Stimulated activated naive CD8-positive, alpha-beta T cell treated with anti-CD3 and anti-CD28 coated beads, Interleukin-15, Interleukin-2, amounts not matched to agents 100 ng/mL and 50 ng/mL, for 24 hours (primary cell): Measurements from ENCODE around the gene GLIS1.

Experiments used
- H3K27ac Mint-ChIP-seq: one replicate; pipeline ENCODE4 v1.8.0; 2021; ENCODE audit warnings: mild to moderate bottlenecking, mixed read lengths
- H3K27me3 Mint-ChIP-seq: one replicate; pipeline ENCODE4 v1.8.0; 2021; ENCODE audit warnings: mixed read lengths
- H3K36me3 Mint-ChIP-seq: one replicate; pipeline ENCODE4 v1.8.0; 2021; ENCODE audit warnings: low read depth, mixed read lengths
- H3K4me1 Mint-ChIP-seq: one replicate; pipeline ENCODE4 v1.8.0; 2021; ENCODE audit warnings: low read depth, mixed read lengths
- H3K4me3 Mint-ChIP-seq: one replicate; pipeline ENCODE4 v1.8.0; 2021; ENCODE audit warnings: mild to moderate bottlenecking, mixed read lengths
- H3K9me3 Mint-ChIP-seq: one replicate; pipeline ENCODE4 v1.8.0; 2021; ENCODE audit warnings: mixed read lengths

GLIS1 gene

DNA sequence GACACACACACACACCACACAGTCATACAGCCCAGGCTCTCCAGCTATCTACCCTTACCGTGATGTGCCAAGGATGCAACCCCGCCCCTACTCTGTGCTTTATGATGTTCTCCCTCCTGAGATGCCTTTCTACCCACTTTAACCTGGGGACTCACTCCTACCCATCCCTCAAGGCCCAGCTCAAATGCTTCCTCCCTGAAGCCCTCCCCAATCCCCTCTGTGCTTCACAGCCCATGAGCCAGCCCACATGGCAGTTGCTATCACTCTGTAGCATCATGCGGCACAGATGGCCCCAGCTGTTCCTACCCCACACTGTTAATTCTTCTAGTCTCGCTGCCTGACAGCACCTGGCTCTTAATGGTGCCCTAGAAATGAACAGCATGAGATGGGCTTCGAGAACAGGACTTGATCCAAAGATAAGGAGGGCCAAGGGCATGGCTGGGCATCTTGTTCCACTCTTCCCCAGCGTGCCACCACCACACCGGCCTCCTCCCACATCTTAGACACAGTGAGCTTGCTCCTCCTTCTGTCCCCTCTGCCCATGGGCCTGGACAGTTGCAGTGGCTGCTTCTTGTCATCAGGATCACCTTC lies 109.8 kb downstream of the GLIS1 start:
- Mint-ChIP-seq H3K4me1 (no peaks in the 10 kb centered on the region), H3K9me3 (no peaks in the 10 kb centered on the region), H3K36me3 (no peaks in the 10 kb centered on the region), H3K27me3 (no peaks in the 10 kb centered on the region), H3K4me3 (no peak overlapping the region), H3K27ac (no peak overlapping the region)

DNA sequence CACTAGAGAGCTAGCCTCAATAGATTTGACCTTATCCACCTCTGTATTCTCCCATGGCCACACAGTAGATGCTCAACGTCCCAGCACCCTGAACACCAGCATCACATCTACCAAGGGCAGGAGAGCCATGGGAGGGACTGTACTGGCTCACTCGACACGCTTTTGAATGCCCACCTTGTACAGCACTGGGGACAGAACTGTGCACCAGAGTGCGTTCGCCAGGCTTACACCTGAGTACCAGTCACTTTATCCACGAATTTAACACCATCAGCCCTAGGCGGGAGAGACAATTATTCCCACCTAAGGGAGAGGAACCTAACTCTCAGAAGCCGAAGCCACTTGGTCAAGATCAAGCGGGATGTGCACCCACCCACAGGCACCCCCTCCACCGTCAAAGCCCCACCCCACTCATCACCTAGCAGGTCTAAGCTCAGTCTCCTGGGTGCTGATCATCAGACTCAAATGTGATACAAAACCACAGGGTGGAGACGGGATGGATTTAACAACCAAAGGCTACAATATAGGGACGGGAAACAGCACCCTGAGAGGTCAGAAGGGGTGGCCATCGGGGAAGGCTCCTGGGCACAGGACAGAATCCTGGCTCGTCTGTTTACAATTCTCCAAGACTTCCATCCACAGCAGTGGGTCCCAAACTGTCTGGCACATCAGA lies 110.5 kb downstream of the GLIS1 start:
- Mint-ChIP-seq H3K27me3 (no peaks in the 10 kb centered on the region), H3K27ac (no peak overlapping the region), H3K36me3 (no peaks in the 10 kb centered on the region), H3K9me3 (no peaks in the 10 kb centered on the region), H3K4me1 (no peaks in the 10 kb centered on the region), H3K4me3 (no peak overlapping the region)

DNA sequence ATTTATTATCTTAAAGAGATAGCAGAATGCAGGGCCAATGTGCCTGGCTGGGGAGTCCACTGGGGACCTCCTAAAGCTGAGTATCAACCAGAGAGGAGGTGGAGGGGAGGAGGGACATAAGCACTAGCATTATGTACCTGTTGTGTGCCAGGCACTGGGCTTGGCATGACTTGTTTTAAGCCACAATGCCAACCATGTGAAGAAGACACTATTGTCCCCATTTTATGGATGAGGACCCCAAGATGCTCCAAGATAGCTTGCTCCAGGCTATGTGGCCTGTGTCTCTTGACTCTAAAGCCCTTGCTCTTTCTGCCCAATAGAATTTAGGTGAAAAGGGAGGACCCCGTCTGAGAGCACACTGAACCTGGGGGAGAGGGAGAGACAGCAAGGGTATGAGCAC lies 111.3 kb downstream of the GLIS1 start:
- H3K27ac Mint-ChIP-seq, result no peak overlapping the region
- no peaks in the 10 kb centered on the region for H3K4me1 Mint-ChIP-seq
- no peaks in the 10 kb centered on the region for H3K9me3 Mint-ChIP-seq
- H3K4me3 Mint-ChIP-seq, result no peak overlapping the region
- H3K27me3 Mint-ChIP-seq, result no peaks in the 10 kb centered on the region
- no peaks in the 10 kb centered on the region for H3K36me3 Mint-ChIP-seq

DNA sequence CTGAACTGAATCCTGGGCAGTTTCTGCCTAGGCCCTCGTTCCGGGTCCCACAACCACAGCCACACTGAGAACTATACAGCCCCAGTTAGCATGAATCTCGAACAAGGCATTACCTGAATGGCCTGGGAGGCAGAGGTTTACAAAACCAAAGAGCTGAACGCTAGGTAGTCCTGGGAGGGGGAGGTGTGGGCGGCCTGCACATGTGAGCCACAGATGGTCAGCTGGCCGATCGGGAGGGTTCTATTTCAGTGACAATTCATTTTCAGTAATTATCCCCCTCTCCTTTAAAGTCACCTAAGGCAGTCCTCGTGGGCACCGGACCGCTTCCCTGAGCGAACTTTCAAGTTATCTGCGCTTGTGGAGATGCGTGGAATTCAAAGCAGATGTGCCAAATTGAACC lies 111.9 kb downstream of the GLIS1 start:
- Mint-ChIP-seq H3K36me3 (no peaks in the 10 kb centered on the region), H3K4me1 (no peaks in the 10 kb centered on the region), H3K4me3 (no peak overlapping the region), H3K27ac (no peak overlapping the region), H3K9me3 (no peaks in the 10 kb centered on the region), H3K27me3 (no peaks in the 10 kb centered on the region)

DNA sequence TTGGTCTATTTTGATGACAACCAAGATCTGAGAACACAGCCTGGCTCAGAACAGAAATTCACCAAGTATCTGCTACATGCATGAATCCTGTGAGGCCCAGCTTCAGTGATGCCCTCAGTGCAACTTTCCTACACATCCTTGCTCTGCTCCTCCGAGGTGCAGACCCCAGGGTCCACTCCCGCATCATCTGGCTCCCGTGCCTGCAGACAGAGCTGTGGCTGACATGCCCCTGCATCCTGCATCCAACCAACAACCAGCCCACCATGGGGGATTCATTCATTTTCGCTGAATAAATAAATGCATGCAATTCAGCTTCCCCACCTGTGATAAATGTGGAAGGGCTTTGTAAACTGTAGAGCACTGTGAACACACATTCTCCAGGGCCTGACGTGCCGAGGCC lies 112.3 kb downstream of the GLIS1 start:
- Mint-ChIP-seq H3K36me3 (no peaks in the 10 kb centered on the region), H3K9me3 (no peaks in the 10 kb centered on the region), H3K27ac (no peak overlapping the region), H3K4me3 (no peak overlapping the region), H3K27me3 (no peaks in the 10 kb centered on the region), H3K4me1 (no peaks in the 10 kb centered on the region)

DNA sequence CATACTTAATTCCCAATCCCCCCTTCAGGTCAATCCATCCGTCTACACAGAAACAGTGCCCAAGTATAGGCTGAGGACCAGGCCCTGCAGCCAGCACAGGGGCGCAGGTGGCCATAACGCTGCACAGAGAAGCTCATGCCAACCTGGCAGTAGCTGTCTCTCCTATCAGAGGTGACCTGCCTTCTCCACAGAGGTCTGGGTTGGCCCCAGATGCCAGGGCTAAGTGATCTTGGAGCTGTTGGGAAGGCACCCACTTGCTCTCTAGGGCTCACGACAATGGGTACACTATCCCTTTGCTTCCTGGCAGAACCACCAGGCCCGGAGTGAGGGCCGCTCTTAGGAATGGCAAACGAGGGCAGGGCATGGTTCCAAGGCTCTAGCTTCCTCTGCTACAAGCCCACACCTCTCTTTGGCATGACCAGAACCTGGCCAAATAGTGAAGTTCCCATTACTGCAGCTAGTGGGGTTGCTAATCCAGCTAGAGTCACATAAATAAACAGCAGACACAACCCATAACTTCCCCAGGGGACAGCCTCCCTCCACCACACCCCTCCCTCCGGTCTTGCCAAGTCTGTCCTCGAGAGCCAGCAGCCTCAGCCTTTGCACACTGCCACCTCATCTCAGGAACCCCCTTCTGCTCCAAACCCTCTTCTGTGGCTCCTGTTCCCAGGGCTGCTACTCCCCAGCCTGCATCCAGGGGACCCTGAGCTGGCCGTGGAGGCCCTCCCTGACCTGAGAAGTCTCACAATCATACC lies 113.0 kb downstream of the GLIS1 start:
- no peaks in the 10 kb centered on the region for H3K4me1 Mint-ChIP-seq
- H3K9me3 Mint-ChIP-seq, result no peaks in the 10 kb centered on the region
- H3K4me3 Mint-ChIP-seq, result no peak overlapping the region
- H3K27ac Mint-ChIP-seq, result no peak overlapping the region
- H3K27me3 Mint-ChIP-seq, result no peaks in the 10 kb centered on the region
- H3K36me3 Mint-ChIP-seq, result no peaks in the 10 kb centered on the region

DNA sequence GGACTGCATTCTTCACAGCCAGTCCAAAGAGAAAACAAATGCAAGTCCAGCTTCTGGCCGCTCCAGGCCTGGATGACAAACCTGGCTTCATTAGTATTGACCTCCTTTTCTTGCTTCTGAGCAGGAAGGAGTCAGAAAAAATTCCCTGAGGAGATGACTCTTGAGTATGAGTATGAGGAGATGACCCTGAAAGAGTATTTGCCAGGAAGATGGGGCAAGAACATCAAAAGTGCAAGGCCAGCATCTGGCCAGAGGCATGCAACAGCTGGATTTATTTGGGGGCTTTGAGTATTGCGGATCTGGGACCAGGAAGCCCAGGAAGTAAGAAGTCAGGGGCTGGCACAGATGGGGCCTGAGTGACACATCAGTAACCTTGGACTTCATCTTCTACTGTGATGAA lies 113.9 kb downstream of the GLIS1 start:
- H3K4me1 Mint-ChIP-seq, result no peaks in the 10 kb centered on the region
- no peaks in the 10 kb centered on the region for H3K36me3 Mint-ChIP-seq
- H3K27ac Mint-ChIP-seq, result no peak overlapping the region
- no peaks in the 10 kb centered on the region for H3K27me3 Mint-ChIP-seq
- no peak overlapping the region for H3K4me3 Mint-ChIP-seq
- H3K9me3 Mint-ChIP-seq, result no peaks in the 10 kb centered on the region

DNA sequence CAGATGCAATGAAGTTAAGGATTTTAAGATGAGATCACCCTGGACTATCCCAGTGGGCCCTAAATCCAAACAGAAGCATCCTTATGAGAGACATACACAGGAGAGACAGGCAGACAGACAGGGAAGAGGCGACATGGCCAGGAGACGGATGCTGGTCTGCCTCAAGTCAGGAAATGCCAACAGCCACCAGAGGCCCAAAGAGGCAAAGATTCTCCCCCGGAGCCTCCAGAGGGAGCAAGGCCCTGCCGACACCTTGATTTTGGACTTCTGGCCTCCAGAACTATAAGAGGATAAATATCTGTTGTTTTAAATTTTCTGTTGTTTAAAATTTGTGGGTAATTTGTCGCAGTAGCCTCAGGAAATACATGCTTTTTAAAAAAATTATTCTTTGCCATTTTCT lies 116.4 kb downstream of the GLIS1 start:
- Mint-ChIP-seq H3K27me3 (no peaks in the 10 kb centered on the region), H3K4me1 (no peaks in the 10 kb centered on the region), H3K27ac (no peak overlapping the region)

DNA sequence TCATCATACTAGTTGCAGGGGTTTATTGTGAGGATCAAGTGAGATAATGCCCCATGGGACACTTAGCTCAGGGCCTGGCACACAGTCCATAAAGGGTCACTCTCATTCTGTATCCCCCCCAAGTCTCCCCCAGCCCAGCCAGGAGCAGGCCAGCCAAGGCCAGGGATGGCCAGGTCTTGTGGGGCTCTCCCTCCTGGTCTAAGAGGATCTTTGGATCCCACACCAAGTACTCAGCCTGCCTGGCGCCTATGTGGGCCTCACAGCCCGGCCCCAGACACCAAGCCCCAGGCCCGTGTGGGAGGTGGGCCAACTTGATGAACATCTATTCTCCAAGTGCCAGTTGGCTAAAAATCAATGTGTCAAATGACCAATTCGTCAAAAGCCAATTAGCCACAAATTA lies 117.8 kb downstream of the GLIS1 start:
- no peaks in the 10 kb centered on the region for H3K9me3 Mint-ChIP-seq
- H3K4me3 Mint-ChIP-seq, result no peak overlapping the region
- H3K4me1 Mint-ChIP-seq, result no peaks in the 10 kb centered on the region
- no peaks in the 10 kb centered on the region for H3K27me3 Mint-ChIP-seq
- H3K36me3 Mint-ChIP-seq, result no peaks in the 10 kb centered on the region
- H3K27ac Mint-ChIP-seq, result no peak overlapping the region

More for the DNA sequence above, 116.4 kb downstream of the GLIS1 start:
- Mint-ChIP-seq H3K36me3 (no peaks in the 10 kb centered on the region), H3K4me3 (no peak overlapping the region), H3K9me3 (no peaks in the 10 kb centered on the region)

DNA sequence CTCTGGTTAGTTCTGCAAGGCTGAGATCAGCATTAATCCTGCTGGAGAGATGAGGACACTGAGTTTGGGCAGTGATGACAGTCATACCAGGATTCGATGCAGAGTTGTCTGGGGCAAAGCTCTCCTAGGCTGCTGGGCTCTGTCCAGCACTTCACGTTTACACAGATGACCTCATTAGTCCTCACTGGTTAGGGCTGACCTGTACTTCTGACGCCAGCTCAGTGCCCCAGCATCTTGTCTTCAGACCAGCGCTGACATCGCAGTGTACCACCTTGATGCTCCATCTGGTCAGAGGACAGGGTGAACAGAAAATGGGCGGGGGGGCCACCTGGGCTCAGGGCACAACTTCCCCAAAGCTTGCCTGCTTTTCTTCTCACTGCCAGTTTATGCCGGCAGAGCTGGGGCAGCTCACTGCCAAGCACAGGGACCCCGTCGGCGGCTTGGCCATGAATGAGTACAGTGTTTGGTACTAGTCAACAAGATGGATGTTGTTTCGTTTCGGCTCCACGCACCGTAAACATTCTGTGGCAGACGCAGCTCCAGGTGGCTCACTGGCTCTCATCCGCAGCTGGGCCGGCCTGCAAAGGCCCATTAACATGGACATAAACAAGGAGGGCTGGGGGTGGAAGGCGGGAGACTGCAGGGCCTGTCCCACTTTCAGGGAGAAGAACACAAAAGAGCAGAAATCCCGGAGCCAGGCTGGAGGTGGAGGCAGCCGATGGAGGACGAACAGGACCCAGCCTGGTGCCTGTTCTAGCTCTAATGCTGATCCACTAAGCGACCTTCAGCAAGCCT lies 118.7 kb downstream of the GLIS1 start:
- H3K4me3 Mint-ChIP-seq, result no peak overlapping the region
- H3K27me3 Mint-ChIP-seq, result no peaks in the 10 kb centered on the region
- no peaks in the 10 kb centered on the region for H3K9me3 Mint-ChIP-seq
- H3K4me1 Mint-ChIP-seq, result no peaks in the 10 kb centered on the region
- no peaks in the 10 kb centered on the region for H3K36me3 Mint-ChIP-seq
- no peak overlapping the region for H3K27ac Mint-ChIP-seq

DNA sequence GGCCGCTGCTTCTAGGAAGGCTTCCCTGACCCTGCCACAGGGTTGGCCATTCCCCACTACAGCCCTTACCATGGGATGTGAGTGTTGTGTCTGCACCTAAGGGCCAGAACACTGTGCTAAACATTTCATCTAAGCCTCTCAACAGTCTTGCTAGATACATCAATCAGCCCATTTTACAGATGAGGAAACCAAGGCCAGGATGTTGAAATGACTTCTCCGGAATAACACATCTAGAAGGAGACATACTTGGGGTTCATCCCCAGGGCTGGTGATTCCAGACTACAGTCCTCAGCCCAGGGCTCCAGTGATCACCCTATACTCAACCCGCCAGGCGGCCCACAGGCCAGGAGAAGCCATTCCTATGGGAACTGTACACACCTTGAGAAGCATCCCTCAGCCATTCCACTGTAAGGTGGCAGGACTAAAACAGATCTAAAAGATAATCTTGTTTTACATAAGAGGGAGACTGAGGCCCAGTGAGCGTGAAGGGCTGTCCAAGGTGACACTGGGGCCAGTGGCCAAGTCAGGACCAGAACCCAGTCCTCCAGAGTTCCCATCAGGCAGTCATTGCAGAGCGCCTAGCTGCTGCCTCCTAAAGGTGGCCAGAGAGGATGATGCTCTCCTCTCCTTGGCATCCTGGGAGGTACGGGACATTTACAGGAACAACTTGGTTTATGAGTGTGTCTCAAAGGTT lies 119.5 kb downstream of the GLIS1 start:
- no peak overlapping the region for H3K27ac Mint-ChIP-seq
- no peaks in the 10 kb centered on the region for H3K27me3 Mint-ChIP-seq
- H3K4me3 Mint-ChIP-seq, result no peak overlapping the region
- H3K4me1 Mint-ChIP-seq, result no peaks in the 10 kb centered on the region
- H3K36me3 Mint-ChIP-seq, result no peaks in the 10 kb centered on the region
- no peaks in the 10 kb centered on the region for H3K9me3 Mint-ChIP-seq

DNA sequence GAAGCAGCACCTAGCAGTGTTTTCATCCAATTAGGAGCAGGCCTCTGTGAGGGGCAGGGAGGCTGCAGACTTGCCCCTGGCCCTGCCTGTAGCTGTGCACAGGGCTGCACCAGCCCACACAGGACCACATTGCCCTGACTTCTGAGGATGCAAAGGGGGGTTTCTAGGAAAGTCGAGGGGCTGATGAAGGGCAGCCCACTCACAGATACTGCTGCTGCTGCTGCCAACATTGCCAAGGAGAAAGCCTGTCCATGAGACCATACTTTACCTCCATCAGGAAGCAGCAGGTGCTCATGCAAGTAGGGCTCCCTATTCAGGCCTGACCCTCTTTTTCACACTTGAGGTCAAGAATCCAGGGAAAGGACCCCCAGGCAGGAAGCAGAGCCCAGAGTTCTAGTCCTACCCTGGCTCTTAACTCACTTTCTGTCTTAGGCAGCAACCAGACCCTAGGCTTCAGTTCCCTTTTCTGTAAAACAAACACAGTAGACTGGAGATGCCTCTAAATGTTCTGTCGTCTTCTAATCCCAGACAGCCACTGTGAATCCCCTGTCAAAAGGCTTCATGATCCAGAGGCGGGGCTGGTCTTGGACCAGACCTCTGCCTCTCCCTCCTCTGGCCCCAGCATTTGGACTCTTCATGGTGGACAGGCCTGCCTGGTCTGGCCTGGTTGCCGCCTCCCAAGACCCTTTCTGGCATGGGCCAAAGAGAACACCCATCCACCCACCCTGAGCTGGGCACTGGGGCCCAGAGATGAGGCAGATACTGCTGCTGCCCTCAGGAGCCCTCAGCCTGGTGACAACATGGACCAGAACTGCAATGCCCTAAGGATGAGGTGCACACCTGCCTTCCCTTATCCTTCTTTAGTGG lies 120.2 kb downstream of the GLIS1 start:
- Mint-ChIP-seq H3K36me3 (no peaks in the 10 kb centered on the region), H3K27me3 (no peaks in the 10 kb centered on the region), H3K9me3 (no peaks in the 10 kb centered on the region), H3K4me3 (no peak overlapping the region), H3K27ac (no peak overlapping the region), H3K4me1 (no peaks in the 10 kb centered on the region)

DNA sequence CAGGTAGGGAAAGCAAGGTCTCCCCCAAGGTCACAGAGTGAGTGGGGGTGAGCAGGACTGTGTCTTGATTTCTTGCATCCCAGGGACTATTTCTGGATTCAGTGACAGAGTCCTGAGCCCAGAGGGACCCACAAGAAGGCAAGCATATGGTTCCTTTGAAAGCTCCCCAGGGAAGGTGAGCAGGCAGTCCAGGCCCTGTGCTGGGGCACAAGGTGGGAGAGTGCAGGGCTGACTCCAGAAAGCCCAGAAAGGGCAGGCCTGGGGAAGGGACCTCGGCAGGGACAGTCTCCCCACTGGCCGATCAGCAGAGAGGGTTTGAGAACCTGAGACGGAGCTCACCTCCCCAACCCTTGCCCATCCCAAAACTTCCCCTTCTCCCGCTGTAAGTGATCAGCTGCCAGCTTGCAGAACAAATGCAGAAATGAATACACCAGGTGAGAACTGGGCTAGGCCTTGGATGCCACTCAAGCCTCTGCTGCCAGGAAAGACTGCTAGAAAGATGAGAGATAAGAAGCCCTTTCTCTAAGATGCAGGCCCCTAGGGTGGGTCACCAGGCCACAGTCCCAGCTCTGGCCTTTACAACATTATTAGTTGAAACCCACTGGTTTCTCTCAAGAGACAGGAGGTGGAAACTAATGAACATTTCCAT lies 121.0 kb downstream of the GLIS1 start:
- no peaks in the 10 kb centered on the region for H3K36me3 Mint-ChIP-seq
- no peak overlapping the region for H3K27ac Mint-ChIP-seq
- H3K27me3 Mint-ChIP-seq, result no peaks in the 10 kb centered on the region
- no peak overlapping the region for H3K4me3 Mint-ChIP-seq
- no peaks in the 10 kb centered on the region for H3K9me3 Mint-ChIP-seq
- no peaks in the 10 kb centered on the region for H3K4me1 Mint-ChIP-seq
